GM23248 (cell line): Measurements from ENCODE around the gene TBC1D22A. TPM values are rescaled to one million over a fixed set of nuclear protein-coding genes. Genes with fewer than 3 reads are reported as not detected.
A peak's percentile ranks its signal among the peaks of the same experiment; 100 is the strongest.

Source experiments
- DNase-seq: peaks from one replicate; pipeline ENCODE4 v3.0.0-alpha.2; 2015
- H2AFZ ChIP-seq: fragments of 200-600 bp; sonication (generic); 2 replicates; pipeline ENCODE4 v1.6.1; 2016; ENCODE audit warnings: antibody characterized with exemption
- H3F3A ChIP-seq: fragments of 200-600 bp; sonication (generic); 2 replicates; pipeline ENCODE4 v1.6.1; 2016; ENCODE audit warnings: mild to moderate bottlenecking, antibody characterized with exemption, mixed run types; ENCODE audit not compliant: insufficient read depth
- H3K27ac ChIP-seq: fragments of 200-600 bp; sonication (generic); 2 replicates; pipeline ENCODE4 v1.5.1; 2016; ENCODE audit warnings: mild to moderate bottlenecking
- H3K27me3 ChIP-seq: fragments of 200-600 bp; sonication (generic); replicated peaks from 2 replicates; pipeline ENCODE4 v1.6.1; 2016; ENCODE audit warnings: mild to moderate bottlenecking; ENCODE audit not compliant: insufficient read depth
- H3K36me3 ChIP-seq: fragments of 200-600 bp; sonication (generic); 2 replicates; pipeline ENCODE4 v1.6.1; 2016; ENCODE audit warnings: low read depth, mild to moderate bottlenecking
- H3K4me1 ChIP-seq: fragments of 200-600 bp; sonication (generic); 2 replicates; pipeline ENCODE4 v1.6.1; 2016; ENCODE audit warnings: mild to moderate bottlenecking; ENCODE audit not compliant: insufficient read depth
- H3K4me2 ChIP-seq: fragments of 200-600 bp; sonication (generic); one replicate; pipeline ENCODE4 v1.6.1; 2016; ENCODE audit warnings: mild to moderate bottlenecking; ENCODE audit not compliant: unreplicated experiment
- H3K4me3 ChIP-seq: fragments of 200-600 bp; sonication (generic); 2 replicates; pipeline ENCODE4 v1.5.1; 2016; ENCODE audit warnings: mild to moderate bottlenecking
- H3K79me2 ChIP-seq: fragments of 200-600 bp; sonication (generic); 2 replicates; pipeline ENCODE4 v1.6.1; 2016; ENCODE audit warnings: mild to moderate bottlenecking; ENCODE audit not compliant: insufficient read depth
- H3K9ac ChIP-seq: fragments of 200-600 bp; sonication (generic); 2 replicates; pipeline ENCODE4 v1.6.1; 2016; ENCODE audit warnings: mild to moderate bottlenecking
- H3K9me2 ChIP-seq: fragments of 200-600 bp; sonication (generic); 2 replicates; pipeline ENCODE4 v1.6.1; 2016; ENCODE audit warnings: mixed run types, mild to moderate bottlenecking, moderate library complexity; ENCODE audit not compliant: insufficient read depth
- H3K9me3 ChIP-seq: fragments of 200-600 bp; sonication (generic); one replicate; pipeline ENCODE4 v1.6.1; 2017; ENCODE audit warnings: low read depth
- H4K20me1 ChIP-seq: fragments of 200-600 bp; sonication (generic); 2 replicates; pipeline ENCODE4 v1.6.0; 2016; ENCODE audit not compliant: insufficient read depth
- EZH2 ChIP-seq: fragments of 200-600 bp; sonication (generic); IDR thresholded peaks from 2 replicates; pipeline ENCODE4 v1.6.1; 2018; ENCODE audit warnings: antibody characterized with exemption, mild to moderate bottlenecking; ENCODE audit not compliant: insufficient read depth, poor library complexity, severe bottlenecking
- EZH2phosphoT487 ChIP-seq: fragments of 200-600 bp; sonication (generic); IDR thresholded peaks from 2 replicates; pipeline ENCODE4 v1.6.1; 2018; ENCODE audit warnings: antibody characterized with exemption, moderate library complexity, mild to moderate bottlenecking, low read depth; ENCODE audit not compliant: insufficient read depth
- WGBS, 2 experiments: methylation state at CpG; one replicate each; pipeline ENCODE4 v1.1.6; 2015 to 2017; ENCODE audit warnings: low lambda C conversion rate in 2 of 2, low coverage in 1 of 2; ENCODE audit errors: missing lambda C conversion rate in 2 of 2; 5-methylcytosine and 5-hydroxymethylcytosine counted together
- in situ Hi-C: fragments of 300-500 bp; cut with MboI; formaldehyde crosslinking; loops from 2 replicates; pipeline ENCODE4 v1.15.0; 2020
- polyA plus RNA-seq: library from polyadenylated mRNA; unstranded; fragments of >200 nt; fragmentation: Nextera tagmentation; extraction: Ambion mirVana; gene quantifications from 2 replicates; pipeline ENCODE4 v1.2.1, GENCODE V29; 2016
- total RNA-seq: library from RNA; depleted of rRNA; stranded (reverse); fragments of >200 nt; shearing (Covaris generic); gene quantifications from 2 replicates; pipeline ENCODE4 v1.2.3, GENCODE V29; 2014

The TBC1D22A gene
- total and polyA plus RNA-seq, 2 experiments from 2014 or later, result 12.3 to 16.9 TPM

DNA sequence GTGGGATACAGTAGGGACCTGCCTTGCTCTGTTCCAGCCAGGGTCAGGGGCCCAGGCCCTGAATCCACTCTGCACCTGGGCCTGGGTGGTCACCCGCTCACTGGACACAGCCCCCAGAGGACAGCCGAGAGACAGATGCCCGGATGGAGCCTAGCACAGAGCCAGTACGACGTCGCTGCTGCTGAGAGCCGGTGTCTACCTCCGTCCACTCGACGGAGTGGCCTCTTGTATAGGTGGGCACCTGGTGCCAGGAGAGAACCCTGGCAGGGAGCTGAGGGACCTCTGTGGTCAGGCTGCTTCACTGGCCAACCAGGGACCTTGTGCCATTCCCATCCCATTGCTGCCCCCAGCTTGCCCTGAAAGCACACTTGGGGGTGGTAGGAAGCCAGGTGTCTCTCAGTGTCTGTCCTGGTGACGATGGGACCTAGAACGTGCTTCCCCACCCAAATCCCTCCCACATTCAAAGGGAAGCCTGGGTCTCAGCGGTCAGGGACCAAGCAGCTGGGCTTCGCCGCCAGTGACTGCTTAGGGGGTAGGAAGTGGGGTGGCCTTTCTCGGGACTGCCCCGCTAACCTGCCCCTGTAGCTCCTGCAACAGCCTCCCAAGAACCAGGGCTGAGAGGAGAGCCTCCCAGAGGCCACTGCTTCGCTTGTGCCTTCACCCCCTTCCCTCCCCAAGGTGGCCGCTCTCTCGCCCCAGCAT is 14.1 kb upstream of the TBC1D22A start:
- H3F3A ChIP-seq, result peaks cover 12% of the 10 kb centered on the region
- WGBS, 2 experiments, result 86 to 88% methylated on average over 19 of the region's 20 CpGs
- H3K79me2 ChIP-seq, result no peaks in the 10 kb centered on the region
- H3K9me3 ChIP-seq, result no peaks in the 10 kb centered on the region
- no peaks in the 10 kb centered on the region for H3K9me2 ChIP-seq
- peak overlapping the region; percentile 56 for H3K27ac ChIP-seq
- H3K27me3 ChIP-seq, result no peaks in the 10 kb centered on the region
- H3K36me3 ChIP-seq, result no peaks in the 10 kb centered on the region
- TF ChIP-seq EZH2phosphoT487 (no peak), EZH2 (no peak)
- H2AFZ ChIP-seq, result peak overlapping the region; percentile 65; the same call in 1 of the 2 replicates
- H3K4me1 ChIP-seq, result peaks cover 26% of the 10 kb centered on the region
- no peaks in the 10 kb centered on the region for H4K20me1 ChIP-seq
- in situ Hi-C loops, result no loop called here
- H3K9ac ChIP-seq, result peak overlapping the region; percentile 29; the same call in 1 of the 2 replicates
- no peak overlapping the region for H3K4me3 ChIP-seq
- H3K4me2 ChIP-seq, result no peak overlapping the region
- no peak for DNase-seq

DNA sequence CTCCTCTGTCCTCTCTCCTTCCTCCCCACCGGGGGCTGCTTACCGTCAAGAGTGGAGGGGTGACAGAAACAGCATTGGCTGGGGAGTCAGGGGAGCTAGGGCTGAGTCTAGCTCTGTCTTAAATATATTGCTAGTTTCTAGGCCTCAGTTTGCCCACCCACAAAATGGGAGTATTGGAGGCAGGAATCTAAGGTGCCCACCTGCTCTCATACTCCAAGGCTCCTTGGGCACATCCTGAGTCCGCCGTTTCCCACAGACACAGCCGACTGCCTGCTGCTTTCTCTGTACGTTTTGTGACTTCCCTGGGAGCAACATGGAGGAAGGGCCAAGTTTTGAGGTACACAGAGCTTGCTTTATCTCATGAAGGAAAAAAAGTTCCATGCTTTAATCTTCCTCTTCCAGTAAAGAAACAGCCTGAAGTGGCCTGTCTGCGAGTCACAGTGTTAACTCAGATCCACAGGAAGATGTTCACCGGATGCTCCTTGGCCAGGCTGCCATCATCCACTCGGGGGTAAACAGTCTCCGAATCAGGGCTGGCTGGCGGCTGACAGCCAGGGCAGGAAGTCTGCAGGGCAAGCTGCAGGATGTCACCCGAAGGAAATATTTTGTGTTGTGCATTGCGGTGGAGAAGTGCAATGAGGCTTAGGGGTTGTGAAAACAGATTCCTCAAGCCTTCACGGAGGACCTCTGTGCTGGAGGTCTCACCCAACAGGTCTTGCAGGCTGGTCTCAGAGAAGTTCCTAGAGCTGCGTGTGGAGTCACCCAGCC is 13.4 kb upstream of the TBC1D22A start:
- Histone ChIP-seq H3K36me3 (no peaks in the 10 kb centered on the region), H3K4me1 (peaks cover 33% of the 10 kb centered on the region), H3K79me2 (no peaks in the 10 kb centered on the region), H3K9me2 (no peaks in the 10 kb centered on the region), H2AFZ (peak overlapping the region; percentile 65), H3F3A (peaks cover 19% of the 10 kb centered on the region), H3K9ac (peak overlapping the region; percentile 29), H3K27me3 (no peaks in the 10 kb centered on the region), H3K9me3 (no peaks in the 10 kb centered on the region), H4K20me1 (no peaks in the 10 kb centered on the region), H3K4me2 (peak overlapping the region; percentile 21), H3K4me3 (no peak overlapping the region), H3K27ac (peak overlapping the region; percentile 56)
- in situ Hi-C loops, result no loop called here
- 40% methylated on average over 15 of the region's 15 CpGs for WGBS, 2 experiments
- TF ChIP-seq EZH2, result no peak
- DNase-seq, result peak; percentile 73

DNA sequence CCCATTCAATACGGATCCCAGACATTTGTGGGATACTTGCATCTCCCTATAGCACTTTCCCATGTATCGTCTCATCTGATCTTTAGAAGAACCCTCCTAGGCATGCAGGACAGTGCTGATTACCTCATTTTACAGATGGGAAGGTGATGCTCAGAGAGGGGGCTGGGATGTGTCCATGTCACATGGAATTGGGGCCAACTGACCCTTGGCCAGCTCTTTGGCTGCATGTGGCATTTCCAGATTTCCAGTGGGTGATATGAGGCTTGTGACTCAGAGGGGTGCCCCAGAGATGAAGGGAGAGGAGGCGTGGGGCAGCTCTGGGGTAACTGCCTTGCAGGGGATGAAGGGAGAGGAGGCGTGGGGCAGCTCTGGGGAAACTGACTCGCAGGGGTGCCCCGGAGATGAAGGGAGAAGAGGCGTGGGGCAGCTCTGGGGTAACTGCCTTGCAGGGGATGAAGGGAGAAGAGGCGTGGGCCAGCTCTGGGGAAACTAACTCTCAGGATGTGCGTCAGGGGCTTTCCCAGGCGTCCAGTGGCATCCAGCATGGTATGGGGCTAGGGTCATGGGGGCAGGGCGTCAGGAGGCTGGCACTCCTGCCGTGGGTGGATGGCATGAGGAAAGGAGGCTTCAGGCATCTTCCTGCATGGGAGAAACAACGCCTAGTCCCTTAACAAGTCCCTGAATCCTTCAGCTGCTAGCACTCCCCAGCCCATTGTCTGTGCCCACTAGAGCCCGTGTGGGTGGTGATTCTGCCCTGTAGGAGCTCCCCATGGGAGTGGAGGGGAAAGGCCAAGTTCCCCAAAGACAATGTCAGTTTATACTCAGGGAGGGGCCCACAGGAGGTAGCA is 12.5 kb upstream of the TBC1D22A start:
- Histone ChIP-seq H3K79me2 (no peaks in the 10 kb centered on the region), H3K36me3 (no peaks in the 10 kb centered on the region), H3K4me2 (peak overlapping the region; percentile 21), H3K4me1 (peaks cover 35% of the 10 kb centered on the region), H2AFZ (no peak overlapping the region; the same call in 1 of the 2 replicates), H3K27ac (peak overlapping the region; percentile 56), H3K9ac (no peak overlapping the region), H3K27me3 (no peaks in the 10 kb centered on the region), H3K9me2 (no peaks in the 10 kb centered on the region), H3K9me3 (no peaks in the 10 kb centered on the region), H4K20me1 (no peaks in the 10 kb centered on the region), H3F3A (peaks cover 21% of the 10 kb centered on the region), H3K4me3 (no peak overlapping the region)
- in situ Hi-C loops, result no loop called here
- peak; percentile 58 for DNase-seq
- no peak for TF ChIP-seq EZH2
- TF ChIP-seq EZH2phosphoT487, result no peak
- 67 to 73% methylated on average over 13 to 14 of the region's 14 CpGs for WGBS, 2 experiments

DNA sequence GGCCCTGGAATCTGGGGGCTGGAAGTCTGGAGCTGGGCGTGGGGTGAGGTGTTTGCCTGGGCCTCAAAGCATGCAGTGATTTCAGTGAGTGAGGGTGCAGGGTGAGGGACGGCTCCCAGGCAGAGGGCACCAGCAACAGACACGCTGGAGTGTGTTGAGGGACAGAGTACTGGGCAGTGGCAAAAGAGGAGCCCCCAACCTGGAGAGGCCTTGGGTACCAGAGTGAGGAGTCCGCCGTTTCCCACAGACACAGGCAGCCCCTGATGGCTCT is 12.0 kb upstream of the TBC1D22A start:
- peak overlapping the region; percentile 56; the same call in 1 of the 2 replicates for H3K27ac ChIP-seq

More for the DNA sequence above, 12.0 kb upstream of the TBC1D22A start:
- Histone ChIP-seq H3K36me3 (no peaks in the 10 kb centered on the region), H3K27me3 (no peaks in the 10 kb centered on the region), H3K4me1 (peaks cover 35% of the 10 kb centered on the region), H3K9me2 (no peaks in the 10 kb centered on the region), H3K9ac (no peak overlapping the region), H4K20me1 (no peaks in the 10 kb centered on the region), H3F3A (peaks cover 21% of the 10 kb centered on the region), H2AFZ (no peak overlapping the region), H3K4me3 (no peak overlapping the region), H3K9me3 (no peaks in the 10 kb centered on the region), H3K4me2 (peak overlapping the region; percentile 2), H3K79me2 (no peaks in the 10 kb centered on the region)
- TF ChIP-seq EZH2, result no peak
- no peak for TF ChIP-seq EZH2phosphoT487
- 84 to 88% methylated on average over 5 of the region's 5 CpGs for WGBS, 2 experiments
- DNase-seq, result no peak
- in situ Hi-C loops, result no loop called here
